ENCODE results near the gene EEFSEC. TPM values are rescaled to one million over a fixed set of nuclear protein-coding genes. Genes with fewer than 3 reads are reported as not detected.

EEFSEC gene
- total RNA-seq, 4 donors from 2014 or later = 11.5 to 18.7 (median 14.9) TPM

GRCh38 chr3:128285042-128285966 lies 132.0 kb downstream of the EEFSEC start:
- Histone ChIP-seq H3K4me3 (no peak overlapping the region), H3K4me1 (peaks cover 0 to 21% (median 3%) of the 10 kb centered on the region in 3 donors), H3K36me3 (peaks cover 0 to 27% (median 0%) of the 10 kb centered on the region in 3 donors), H3K27ac (no peak overlapping the region), H3K27me3 (no peaks in the 10 kb centered on the region), H3K9me3 (no peaks in the 10 kb centered on the region)
- DNase-seq = no peak
- 97% methylated on average over 13 of the region's 13 CpGs for WGBS, 2 donors
- intact Hi-C loops (cut with DNase I) = no loop called here
- TF ChIP-seq CTCF (IDR thresholded peaks at IDR 0.05) (no peak), POLR2A (IDR thresholded peaks at IDR 0.05) (no peak)

- no peak for DNase-seq
- TF ChIP-seq POLR2A (IDR thresholded peaks at IDR 0.05) (no peak), CTCF (IDR thresholded peaks at IDR 0.05) (no peak)
- H3K9me3 ChIP-seq = peaks cover 0 to 4% (median 0%) of the 10 kb centered on the region in 3 donors
- peaks cover 0 to 27% (median 0%) of the 10 kb centered on the region in 3 donors for H3K36me3 ChIP-seq
- H3K27ac ChIP-seq = no peak overlapping the region
- 94 to 96% methylated on average over 2 of the region's 2 CpGs for WGBS, 2 donors
- H3K4me1 ChIP-seq = peaks cover 0 to 17% (median 3%) of the 10 kb centered on the region in 3 donors
- intact Hi-C loops (cut with DNase I) = no loop called here
- H3K4me3 ChIP-seq = no peak overlapping the region
- no peaks in the 10 kb centered on the region for H3K27me3 ChIP-seq
Observed at GRCh38 chr3:128285967-128286321, 132.7 kb downstream of the EEFSEC start.

- no peak for DNase-seq
Observed at GRCh38 chr3:128286691-128287090, 133.4 kb downstream of the EEFSEC start.

GRCh38 chr3:128287216-128287615 lies 133.9 kb downstream of the EEFSEC start:
- Histone ChIP-seq H3K27ac (no peak overlapping the region), H3K27me3 (no peaks in the 10 kb centered on the region), H3K9me3 (peaks cover 0 to 4% (median 0%) of the 10 kb centered on the region in 3 donors), H3K4me1 (peaks cover 0 to 8% (median 2%) of the 10 kb centered on the region in 3 donors), H3K36me3 (peaks cover 0 to 26% (median 0%) of the 10 kb centered on the region in 3 donors), H3K4me3 (no peak overlapping the region)
- WGBS, 2 donors = 94 to 100% methylated on average over 2 of the region's 2 CpGs
- DNase-seq = no peak
- TF ChIP-seq POLR2A (IDR thresholded peaks at IDR 0.05) (no peak), CTCF (IDR thresholded peaks at IDR 0.05) (no peak)
- intact Hi-C loops (cut with DNase I) = no loop called here

More at GRCh38 chr3:128286691-128287090, 133.4 kb downstream of the EEFSEC start:
- no peak overlapping the region for H3K27ac ChIP-seq
- H3K4me3 ChIP-seq = no peak overlapping the region
- peaks cover 0 to 27% (median 0%) of the 10 kb centered on the region in 3 donors for H3K36me3 ChIP-seq
- intact Hi-C loops (cut with DNase I) = no loop called here
- H3K4me1 ChIP-seq = peaks cover 0 to 14% (median 3%) of the 10 kb centered on the region in 3 donors
- no peaks in the 10 kb centered on the region for H3K27me3 ChIP-seq
- TF ChIP-seq POLR2A (IDR thresholded peaks at IDR 0.05) (no peak), CTCF (IDR thresholded peaks at IDR 0.05) (no peak)
- peaks cover 0 to 4% (median 0%) of the 10 kb centered on the region in 3 donors for H3K9me3 ChIP-seq

GRCh38 chr3:128289534-128289933 lies 136.3 kb downstream of the EEFSEC start:
- intact Hi-C loops (cut with DNase I) = no loop called here
- WGBS, 2 donors = 94 to 95% methylated on average over 1 of the region's 1 CpG
- TF ChIP-seq CTCF (IDR thresholded peaks at IDR 0.05) = no peak
- no peak for TF ChIP-seq POLR2A (IDR thresholded peaks at IDR 0.05)
- H3K36me3 ChIP-seq = peaks cover 0 to 11% (median 0%) of the 10 kb centered on the region in 3 donors
- peaks cover 0 to 4% (median 0%) of the 10 kb centered on the region in 3 donors for H3K9me3 ChIP-seq
- no peaks in the 10 kb centered on the region for H3K27me3 ChIP-seq
- no peak overlapping the region for H3K4me3 ChIP-seq
- H3K27ac ChIP-seq = no peak overlapping the region
- H3K4me1 ChIP-seq = no peaks in the 10 kb centered on the region
- DNase-seq = no peak

Data from esophagus squamous epithelium (tissue), 5 donors.